Measurements from ENCODE around the gene PRKCE. TPM values are rescaled to one million over a fixed set of nuclear protein-coding genes. Genes with fewer than 3 reads are reported as not detected.
"Not testable (repeated sequence)": the region's sequence is repeated elsewhere in the genome, so short reads cannot be mapped to it uniquely, and the experiment has no call there.

PRKCE gene
- total RNA-seq, 4 donors from 2014 or later, result 20.0 to 29.7 (median 25.2) TPM

DNA sequence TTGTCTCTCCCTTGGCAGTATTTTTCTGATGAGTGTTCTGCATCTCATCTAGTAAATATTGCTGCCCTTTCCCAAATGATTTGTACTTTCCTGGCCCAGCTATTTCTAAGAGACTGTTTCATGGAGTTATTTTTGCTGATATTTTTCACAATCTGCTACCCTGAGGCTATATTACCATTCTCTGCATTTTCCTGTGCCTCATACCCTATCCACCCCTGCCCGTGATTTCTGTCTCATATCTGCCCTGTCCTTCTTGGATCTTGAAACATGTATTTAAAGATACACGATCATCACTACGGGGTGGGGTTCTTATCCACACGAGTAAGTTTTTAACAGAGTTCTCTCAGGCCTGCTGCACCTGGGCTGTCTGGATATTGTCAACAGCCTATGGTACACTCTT lies 556.1 kb downstream of the PRKCE start:
- no peaks in the 10 kb centered on the region for H3K4me1 ChIP-seq
- no peak overlapping the region for H3K4me3 ChIP-seq
- DNase-seq, result no peak
- H3K27ac ChIP-seq, result no peak overlapping the region
- no peaks in the 10 kb centered on the region for H3K27me3 ChIP-seq
- H3K9me3 ChIP-seq, result peaks cover 0 to 8% (median 0%) of the 10 kb centered on the region in 4 donors
- no peaks in the 10 kb centered on the region for H3K36me3 ChIP-seq
- TF ChIP-seq POLR2A (IDR thresholded peaks at IDR 0.05), result no peak
- no peak for TF ChIP-seq CTCF (IDR thresholded peaks at IDR 0.05)

DNA sequence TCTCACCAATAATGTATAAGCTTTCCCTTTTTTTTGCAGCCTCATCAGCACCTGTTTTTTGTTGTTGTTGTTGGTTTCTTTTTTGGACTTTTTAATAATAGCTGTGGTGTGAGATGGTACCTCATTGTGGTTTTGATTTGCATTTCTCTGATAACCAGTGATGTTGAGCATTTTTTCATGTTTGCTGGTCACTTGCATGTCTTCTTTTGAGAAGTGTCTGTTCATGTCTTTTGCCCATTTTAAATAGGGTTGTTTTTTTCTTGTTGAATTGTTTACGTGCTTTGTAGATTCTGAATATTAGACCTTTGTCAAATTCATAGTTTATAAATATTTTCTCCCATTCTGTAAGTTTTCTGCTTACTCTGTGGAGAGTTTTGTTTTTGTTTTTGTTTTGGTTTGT lies 557.3 kb downstream of the PRKCE start:
- Histone ChIP-seq H3K27me3 (no peaks in the 10 kb centered on the region), H3K27ac (no peak overlapping the region), H3K9me3 (peaks cover 0 to 8% (median 0%) of the 10 kb centered on the region in 4 donors), H3K4me3 (no peak overlapping the region), H3K4me1 (no peaks in the 10 kb centered on the region), H3K36me3 (no peaks in the 10 kb centered on the region)
- DNase-seq, result no peak
- TF ChIP-seq POLR2A (IDR thresholded peaks at IDR 0.05), result no peak
- TF ChIP-seq CTCF (IDR thresholded peaks at IDR 0.05), result no peak

DNA sequence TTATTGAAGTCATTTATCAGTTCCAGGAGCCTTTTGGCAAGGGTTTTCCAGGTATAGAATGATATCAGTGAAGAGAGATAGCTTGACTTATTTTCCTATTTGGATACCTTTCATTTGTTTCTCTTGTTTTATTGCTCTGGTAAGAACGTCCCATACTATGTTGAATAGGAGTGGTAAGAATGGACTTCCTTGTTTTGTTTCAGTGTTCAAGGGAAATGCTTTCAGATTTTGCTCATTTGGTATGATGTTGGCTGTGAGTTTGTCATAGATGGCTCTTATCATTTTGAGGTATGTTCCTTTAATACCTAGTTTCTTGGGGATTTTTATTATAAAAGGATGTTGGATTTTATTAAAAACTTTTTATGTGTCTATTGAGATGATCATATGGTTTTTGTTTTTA lies 558.6 kb downstream of the PRKCE start:
- no peak for DNase-seq
- no peak for TF ChIP-seq POLR2A (IDR thresholded peaks at IDR 0.05)
- TF ChIP-seq CTCF (IDR thresholded peaks at IDR 0.05), result no peak
- no peak overlapping the region for H3K4me3 ChIP-seq
- H3K4me1 ChIP-seq, result no peaks in the 10 kb centered on the region
- H3K27me3 ChIP-seq, result no peaks in the 10 kb centered on the region
- peaks cover 0 to 8% (median 0%) of the 10 kb centered on the region in 4 donors for H3K9me3 ChIP-seq
- H3K36me3 ChIP-seq, result no peaks in the 10 kb centered on the region
- no peak overlapping the region for H3K27ac ChIP-seq

GRCh38 chr2:46211461-46211860 lies 560.0 kb downstream of the PRKCE start:
- Histone ChIP-seq H3K27me3 (no peaks in the 10 kb centered on the region), H3K27ac (no peak overlapping the region), H3K9me3 (peaks cover 0 to 8% (median under 1%) of the 10 kb centered on the region in 4 donors), H3K4me3 (no peak overlapping the region), H3K36me3 (no peaks in the 10 kb centered on the region), H3K4me1 (no peaks in the 10 kb centered on the region)
- no peak for TF ChIP-seq POLR2A (IDR thresholded peaks at IDR 0.05)
- TF ChIP-seq CTCF (IDR thresholded peaks at IDR 0.05), result no peak
- no peak for DNase-seq

GRCh38 chr2:46213906-46214305 lies 562.4 kb downstream of the PRKCE start:
- no peaks in the 10 kb centered on the region for H3K4me1 ChIP-seq
- DNase-seq, result no peak
- H3K4me3 ChIP-seq, result no peak overlapping the region
- no peaks in the 10 kb centered on the region for H3K27me3 ChIP-seq
- H3K9me3 ChIP-seq, result peaks cover 0 to 5% (median 1%) of the 10 kb centered on the region in 4 donors
- TF ChIP-seq CTCF (IDR thresholded peaks at IDR 0.05) (no peak), POLR2A (IDR thresholded peaks at IDR 0.05) (no peak)
- no peak overlapping the region for H3K27ac ChIP-seq
- no peaks in the 10 kb centered on the region for H3K36me3 ChIP-seq

- H3K9me3 ChIP-seq, result peaks cover 0 to 5% (median 0%) of the 10 kb centered on the region in 4 donors
- no peak for DNase-seq
Observed at GRCh38 chr2:46216213-46216612, 564.7 kb downstream of the PRKCE start.

GRCh38 chr2:46223514-46223913 lies 572.0 kb downstream of the PRKCE start:
- H3K27ac ChIP-seq, H3K9me3 ChIP-seq, H3K27me3 ChIP-seq, H3K36me3 ChIP-seq, DNase-seq, H3K4me1 ChIP-seq, H3K4me3 ChIP-seq: not testable (repeated sequence)

More at GRCh38 chr2:46216213-46216612, 564.7 kb downstream of the PRKCE start:
- H3K27ac ChIP-seq, result no peak overlapping the region
- H3K4me1 ChIP-seq, result no peaks in the 10 kb centered on the region
- H3K36me3 ChIP-seq, result no peaks in the 10 kb centered on the region
- no peak overlapping the region for H3K4me3 ChIP-seq
- no peak for TF ChIP-seq CTCF (IDR thresholded peaks at IDR 0.05)
- TF ChIP-seq POLR2A (IDR thresholded peaks at IDR 0.05), result no peak
- no peaks in the 10 kb centered on the region for H3K27me3 ChIP-seq
